HepG2 (cell line): ENCODE measurements around the gene PFN4. TPM values are rescaled to one million over a fixed set of nuclear protein-coding genes. Genes with fewer than 3 reads are reported as not detected.
A peak's percentile ranks its signal among the peaks of the same experiment; 100 is the strongest.

Source experiments
- AHDC1 ChIP-seq: sonication (generic); formaldehyde crosslinking; IDR thresholded peaks from 2 replicates; pipeline ENCODE4 v1.5.1; 2020; ENCODE audit warnings: mild to moderate bottlenecking, missing genetic modification reagents, borderline replicate concordance
- CC2D1A ChIP-seq: sonication (generic); formaldehyde crosslinking; IDR thresholded peaks from 2 replicates; pipeline ENCODE4 v1.8.1; 2023; ENCODE audit warnings: mild to moderate bottlenecking, missing genetic modification reagents
- ETV5 ChIP-seq: IDR thresholded peaks from 2 replicates; pipeline ENCODE4 v1.6.1; 2018; ENCODE audit warnings: missing biosample characterization, missing genetic modification reagents, inconsistent platforms, borderline replicate concordance
- GLI4 ChIP-seq: sonication (generic); formaldehyde crosslinking; IDR thresholded peaks from 2 replicates; pipeline ENCODE4 v1.5.1; 2020; ENCODE audit warnings: missing genetic modification reagents, mild to moderate bottlenecking, moderate library complexity, borderline replicate concordance
- GPBP1L1 ChIP-seq: sonication (generic); formaldehyde crosslinking; IDR thresholded peaks from 2 replicates; pipeline ENCODE4 v1.5.0; 2020; ENCODE audit warnings: mild to moderate bottlenecking, missing genetic modification reagents
- KLF11 ChIP-seq: IDR thresholded peaks from 2 replicates; pipeline ENCODE4 v1.6.1; 2016; ENCODE audit warnings: missing compliant biosample characterization
- PRDM15 ChIP-seq: sonication (generic); formaldehyde crosslinking; IDR thresholded peaks from 2 replicates; pipeline ENCODE4 v1.4.0; 2020; ENCODE audit warnings: missing genetic modification reagents
- REPIN1 ChIP-seq: sonication (generic); formaldehyde crosslinking; IDR thresholded peaks from 2 replicates; pipeline ENCODE4 v1.8.0; 2022; ENCODE audit warnings: missing genetic modification reagents, low read depth, mild to moderate bottlenecking, borderline replicate concordance
- SNAPC2 ChIP-seq: sonication (generic); formaldehyde crosslinking; IDR thresholded peaks from 2 replicates; pipeline ENCODE4 v1.8.1; 2022; ENCODE audit warnings: mild to moderate bottlenecking, missing genetic modification reagents
- SNRNP70 ChIP-seq: fragments of 200-400 bp; formaldehyde crosslinking; IDR thresholded peaks from 2 replicates; pipeline ENCODE4 v1.6.1; 2017; ENCODE audit warnings: mild to moderate bottlenecking, low read depth, low read length, moderate library complexity
- SSRP1 ChIP-seq: IDR thresholded peaks from 2 replicates; pipeline ENCODE4 v1.6.1; 2016; ENCODE audit warnings: control low read depth
- ZIK1 ChIP-seq: sonication (generic); formaldehyde crosslinking; IDR thresholded peaks from 2 replicates; pipeline ENCODE4 v1.5.0; 2020; ENCODE audit warnings: mild to moderate bottlenecking, low read depth, missing genetic modification reagents, borderline replicate concordance
- ZNF292 ChIP-seq: sonication (generic); formaldehyde crosslinking; IDR thresholded peaks from 2 replicates; pipeline ENCODE4 v1.8.1; 2022; ENCODE audit warnings: mild to moderate bottlenecking, low read depth, missing genetic modification reagents, borderline replicate concordance
- ZNF550 ChIP-seq: sonication (generic); formaldehyde crosslinking; IDR thresholded peaks from 2 replicates; pipeline ENCODE4 v1.4.0; 2020; ENCODE audit warnings: mild to moderate bottlenecking, missing genetic modification reagents, borderline replicate concordance
- ZNF720 ChIP-seq: sonication (generic); formaldehyde crosslinking; IDR thresholded peaks from 2 replicates; pipeline ENCODE4 v1.4.0; 2020; ENCODE audit warnings: missing genetic modification reagents
- ZNF749 ChIP-seq: sonication (generic); formaldehyde crosslinking; IDR thresholded peaks from 2 replicates; pipeline ENCODE4 v1.8.0; 2022; ENCODE audit warnings: mild to moderate bottlenecking, missing genetic modification reagents, moderate library complexity, borderline replicate concordance
- polyA plus RNA-seq, 8 experiments: library from polyadenylated mRNA; depleted of rRNA in 3 of 8; stranded (reverse) in 7 of 8; unstranded in 1 of 8; fragments of >200 nt; fragmentation: Illumina TruSeq in 4 of 8; extraction: Trizol in 4 of 8; gene quantifications; 2 replicates each; pipeline versions ENCODE4 v1.2.1 to v1.2.3, GENCODE V29; 2011 to 2016; ENCODE audit warnings: low read depth in 4 of 8, missing spikeins in 1 of 8, mixed read lengths in 1 of 8; ENCODE audit not compliant: insufficient read depth in 1 of 8
- total RNA-seq, 5 experiments: library from RNA; depleted of rRNA; stranded (reverse); fragments of >200 nt; fragmentation: Illumina TruSeq; extraction: Trizol; gene quantifications; 2 replicates each; pipeline ENCODE4 v1.2.3, GENCODE V29; 2016; ENCODE audit warnings: low read depth in 1 of 5

Gene PFN4
- total and polyA plus RNA-seq, 2 of the 13 experiments (the other 11 are each of a cell fraction or from before 2014, with no cell fraction given) = 0.12 to 0.20 TPM

- TF ChIP-seq PRDM15 (CRISPR knock-in tag) (no peak), ZNF550 (CRISPR knock-in tag) (no peak), GPBP1L1 (CRISPR knock-in tag) (no peak), GLI4 (CRISPR knock-in tag) (no peak), ZNF720 (CRISPR knock-in tag) (no peak), ZIK1 (CRISPR knock-in tag) (0 out of 2 replicates have a peak, but pooled peaks have one; percentile 61), AHDC1 (CRISPR knock-in tag) (peak; percentile 79), SSRP1 (CRISPR knock-in tag) (no peak), ZNF292 (CRISPR knock-in tag) (peak; percentile 89), SNRNP70 (no peak), REPIN1 (CRISPR knock-in tag) (no peak), KLF11 (CRISPR knock-in tag) (0 out of 2 replicates have a peak, but pooled peaks have one; percentile 74), SNAPC2 (CRISPR knock-in tag) (no peak; the same call in 1 of the 2 replicates), CC2D1A (CRISPR knock-in tag) (peak; percentile 84; the same call in 1 of the 2 replicates), ETV5 (CRISPR knock-in tag) (peak; percentile 72), ZNF749 (no peak)
These were observed 39.4 kb downstream of the PFN4 start (continued) for GRCh38 chr2:24083567-24084385.
